GM19324 (cell line): ENCODE data around the gene AKAP13.
"Not testable (repeated sequence)": the region's sequence is repeated elsewhere in the genome, so short reads cannot be mapped to it uniquely, and the experiment has no call there.

Experiments
- ATAC-seq: cut with Tn5 transposase; IDR thresholded peaks from one replicate; pipeline ENCODE4 v1.9.1; 2021; ENCODE audit warnings: mild to moderate bottlenecking, moderate library complexity; ENCODE audit not compliant: unreplicated experiment, low FRiP score

The AKAP13 gene

DNA sequence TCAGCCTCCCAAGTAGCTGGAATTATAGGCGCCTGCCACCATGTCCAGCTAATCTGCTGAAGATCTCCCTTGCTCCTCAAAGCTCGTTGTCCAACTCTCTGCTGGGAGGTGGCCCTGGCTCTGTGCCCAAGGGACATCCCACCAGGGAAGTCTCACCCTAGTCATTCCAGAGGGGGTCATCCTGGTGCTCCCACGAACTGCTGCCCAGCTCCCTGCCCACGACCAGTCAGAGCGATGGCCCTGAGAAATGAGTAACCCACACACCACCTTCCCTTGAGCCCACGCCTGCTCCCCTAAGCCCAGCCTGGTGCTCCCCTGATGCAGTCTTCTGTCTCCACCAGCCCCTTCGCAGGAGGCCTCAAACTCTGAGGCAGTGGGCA, 409.1 kb downstream of the AKAP13 start:
- no peak for ATAC-seq

- ATAC-seq, result no peak
Measured at GRCh38 chr15:85792102-85792731, 411.8 kb downstream of the AKAP13 start.

- no peak for ATAC-seq
Measured at GRCh38 chr15:85792912-85793590, 412.6 kb downstream of the AKAP13 start.

DNA sequence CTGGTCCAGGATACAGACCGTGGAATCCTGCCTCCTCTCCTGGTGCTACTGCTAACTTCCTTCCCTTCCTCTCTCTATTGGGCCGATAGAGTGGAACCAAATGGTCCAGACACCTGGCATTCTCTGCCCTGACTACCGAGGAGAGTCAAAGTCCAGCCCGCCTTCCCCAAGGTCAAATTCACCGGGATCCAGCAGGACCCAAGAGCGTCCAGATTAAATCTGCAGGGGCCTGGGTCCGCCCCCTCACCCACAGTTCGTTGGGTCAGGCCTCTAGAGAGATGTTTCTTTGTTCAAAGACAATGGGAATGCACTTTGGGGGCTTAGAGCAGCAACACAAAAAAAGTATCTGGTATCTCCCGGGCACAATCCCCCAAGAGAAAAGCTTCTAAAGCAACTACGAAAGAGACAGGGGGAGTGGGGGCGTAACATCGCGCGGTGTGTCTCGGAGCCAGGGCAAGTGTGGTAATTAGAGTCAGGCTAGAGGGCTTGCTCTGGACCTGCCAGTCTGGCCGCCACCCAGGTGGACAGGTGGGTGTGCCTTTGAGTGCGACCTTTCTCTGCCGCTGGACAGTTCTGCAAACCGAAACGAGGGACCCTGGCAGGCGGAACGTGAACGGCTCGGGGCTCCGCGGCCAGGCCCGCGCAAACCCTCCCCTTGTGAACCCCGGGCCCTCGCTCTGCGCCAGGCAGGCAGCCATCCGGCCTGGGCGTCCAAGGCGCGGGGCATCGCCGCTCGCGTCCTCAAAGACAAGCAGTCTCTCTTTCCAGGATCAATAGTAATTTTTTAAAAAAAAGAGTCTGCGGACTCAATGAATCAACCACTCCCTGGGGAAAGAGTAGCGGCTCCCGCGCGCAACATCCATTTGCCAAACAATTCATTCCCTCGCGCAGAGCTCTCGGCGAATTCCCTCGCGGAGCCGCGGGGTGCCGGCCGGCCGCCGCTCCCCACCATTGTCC, 413.5 kb downstream of the AKAP13 start:
- ATAC-seq, result peak; percentile 32

- ATAC-seq, result peak; percentile 99
Measured at GRCh38 chr15:85794598-85795336, 414.4 kb downstream of the AKAP13 start, which contains the start of gene KLHL25. KLHL25 (minus strand) TSS chr15:85794925; CDS start chr15:85769810, 25,115 bp downstream.

DNA sequence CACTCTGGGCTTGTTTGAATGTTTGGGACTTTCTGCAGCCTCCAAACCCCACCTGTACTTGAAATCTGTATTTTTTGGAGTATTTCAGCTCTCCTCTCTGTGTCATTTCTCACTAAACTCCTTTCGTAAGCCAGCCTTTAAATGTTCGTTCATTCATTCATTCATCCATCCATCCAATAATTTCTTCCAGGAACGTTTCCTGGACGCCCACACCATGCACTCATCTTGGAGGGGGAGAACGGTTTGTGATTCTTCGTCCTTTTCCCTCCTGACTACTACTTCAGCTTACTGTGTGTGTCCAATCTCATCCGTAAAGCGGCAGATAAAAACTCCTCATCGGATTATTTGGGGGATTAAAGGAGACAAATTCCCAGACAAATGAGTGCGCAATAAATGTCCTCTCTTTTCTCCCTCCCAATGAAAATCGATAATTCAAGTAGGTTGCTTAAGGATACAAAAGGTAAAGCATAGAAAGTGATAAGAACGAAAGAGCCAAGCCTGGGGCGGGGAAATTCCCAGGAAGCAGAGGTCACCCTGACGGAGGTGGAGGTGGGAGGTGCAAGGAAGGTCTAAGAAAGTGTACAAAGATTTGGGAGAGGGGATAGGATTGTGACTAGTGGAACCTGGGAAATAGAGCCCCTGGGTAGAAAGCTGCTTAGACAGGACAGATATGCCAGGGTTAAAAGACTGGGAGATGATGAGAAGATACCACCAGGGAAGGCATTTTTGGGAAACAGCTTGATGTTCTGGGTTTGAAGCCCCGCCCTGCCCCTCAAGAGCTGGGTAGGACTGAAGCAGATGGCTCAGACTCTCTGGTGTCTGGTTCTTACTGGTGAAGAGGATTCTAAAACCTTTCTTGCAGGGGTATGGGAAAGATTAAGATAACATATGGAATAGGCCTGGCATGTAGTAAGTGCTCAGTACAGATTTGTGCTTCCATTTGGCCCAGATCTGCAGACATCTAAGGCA, 415.2 kb downstream of the AKAP13 start:
- no peak for ATAC-seq

DNA sequence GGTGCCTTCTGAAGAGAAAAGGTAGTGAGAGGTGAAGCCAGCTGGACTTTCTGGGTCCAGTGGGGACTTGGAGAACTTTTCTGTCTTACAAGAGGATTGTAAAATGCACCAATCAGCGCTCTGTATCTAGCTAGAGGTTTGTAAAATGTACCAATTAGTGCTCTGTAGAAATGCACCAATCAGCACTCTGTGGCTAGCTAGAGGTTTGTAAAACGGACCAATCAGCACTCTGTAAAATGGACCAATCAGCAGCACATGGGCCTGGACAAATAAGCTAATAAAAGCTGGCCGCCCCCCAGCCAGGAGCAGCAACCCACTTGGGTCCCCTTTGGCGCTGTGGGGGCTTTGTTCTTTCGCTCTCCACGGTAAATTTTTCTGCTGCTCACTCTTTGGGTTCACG, 416.0 kb downstream of the AKAP13 start:
- not testable (repeated sequence) for ATAC-seq
